Measurements from ENCODE around the gene BCL6B.
A peak's percentile ranks its signal among the peaks of the same experiment; 100 is the strongest.
"Not testable (repeated sequence)": the region's sequence is repeated elsewhere in the genome, so short reads cannot be mapped to it uniquely, and the experiment has no call there.

BCL6B gene

GRCh38 chr17:7029659-7030058, 6.8 kb downstream of the BCL6B start:
- no peak for DNase-seq

DNA sequence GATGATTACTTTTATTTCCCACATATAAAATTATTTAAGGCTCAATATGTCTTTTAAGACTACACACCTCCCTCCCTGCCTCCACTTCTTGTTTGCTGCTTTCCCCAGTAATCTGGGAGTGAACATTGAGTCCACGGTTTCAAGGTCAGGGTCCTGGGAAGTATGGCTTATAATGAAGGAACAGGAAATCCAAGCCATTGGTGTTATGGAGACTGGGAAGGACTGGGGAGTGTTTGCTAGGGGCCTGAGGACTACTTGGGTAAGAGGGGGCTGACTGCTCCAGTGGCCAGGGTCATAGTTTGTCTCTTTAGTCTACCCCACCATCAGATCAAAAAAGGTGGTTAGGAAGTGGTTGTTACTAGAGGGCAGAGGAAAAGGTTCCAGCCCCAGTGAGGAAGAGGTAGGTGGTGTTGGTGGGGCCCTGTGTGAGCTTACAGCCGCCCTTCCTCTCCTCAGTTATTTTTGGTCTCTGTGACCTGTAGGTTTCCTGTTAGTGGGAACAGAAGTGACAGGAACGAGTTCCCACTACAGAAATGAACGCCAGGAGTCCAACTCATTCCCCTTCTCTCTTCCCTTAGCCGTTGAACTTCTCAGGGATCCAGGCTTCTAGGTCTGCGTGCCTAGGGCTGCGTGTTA, 12.2 kb downstream of the BCL6B start:
- no peak for DNase-seq

GRCh38 chr17:7035591-7036368, 12.9 kb downstream of the BCL6B start, which contains the start of gene SLC16A13:
Gene SLC16A13 (plus strand): TSS chr17:7036015. CDS start chr17:7036383, 368 bp downstream.
- peak; percentile 98 for DNase-seq

GRCh38 chr17:7038025-7038862, 15.4 kb downstream of the BCL6B start:
- DNase-seq = no peak

GRCh38 chr17:7039832-7040231, 17.0 kb downstream of the BCL6B start:
- no peak for DNase-seq

DNA sequence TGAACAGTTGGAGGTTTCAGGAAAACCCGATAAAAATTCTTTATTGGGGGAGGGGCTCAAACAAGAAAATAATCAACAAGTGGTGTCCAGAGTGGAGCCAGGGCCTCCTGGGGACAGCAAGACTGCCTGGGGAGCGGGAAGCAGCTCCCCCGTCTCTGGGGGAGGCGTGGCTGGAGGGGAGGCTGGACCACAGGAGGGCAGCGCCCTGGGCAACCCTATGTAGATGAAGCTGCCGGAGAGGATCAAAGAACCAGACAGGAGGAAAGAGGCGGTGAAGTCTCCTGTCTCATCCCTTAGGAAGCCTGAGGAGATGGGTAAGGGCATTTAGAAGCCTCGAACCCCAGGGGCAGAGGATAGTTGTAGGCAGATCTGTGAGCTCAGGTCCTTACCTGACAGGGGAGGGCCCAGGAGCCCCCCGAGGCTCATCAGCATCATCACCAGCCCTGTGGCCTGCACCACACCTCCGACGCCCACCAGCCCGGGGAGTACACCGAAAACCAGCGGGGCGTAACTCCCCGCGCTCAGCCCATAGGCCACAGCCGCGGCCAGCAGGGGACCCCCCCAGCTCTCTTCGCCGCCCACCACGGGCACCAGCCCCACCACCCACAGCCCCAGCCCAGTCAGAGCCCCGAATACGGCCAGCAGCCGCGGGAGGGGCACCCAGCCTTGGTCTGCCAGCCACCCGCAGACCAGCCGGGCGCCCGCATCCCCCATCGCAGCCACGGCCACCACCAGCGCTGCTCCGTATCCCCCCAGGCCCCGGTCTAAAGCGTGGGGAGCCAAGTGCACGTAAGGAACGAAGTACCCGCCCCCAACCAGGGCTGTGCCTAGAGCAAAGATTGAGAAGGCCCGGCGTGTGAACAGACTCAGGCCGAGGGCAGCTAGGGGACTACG, 19.0 kb downstream of the BCL6B start:
- DNase-seq = no peak

- no peak for DNase-seq
Measured at GRCh38 chr17:7042501-7043181, 19.8 kb downstream of the BCL6B start.

- DNase-seq = no peak
Measured at GRCh38 chr17:7043182-7043496, 20.3 kb downstream of the BCL6B start.

DNA sequence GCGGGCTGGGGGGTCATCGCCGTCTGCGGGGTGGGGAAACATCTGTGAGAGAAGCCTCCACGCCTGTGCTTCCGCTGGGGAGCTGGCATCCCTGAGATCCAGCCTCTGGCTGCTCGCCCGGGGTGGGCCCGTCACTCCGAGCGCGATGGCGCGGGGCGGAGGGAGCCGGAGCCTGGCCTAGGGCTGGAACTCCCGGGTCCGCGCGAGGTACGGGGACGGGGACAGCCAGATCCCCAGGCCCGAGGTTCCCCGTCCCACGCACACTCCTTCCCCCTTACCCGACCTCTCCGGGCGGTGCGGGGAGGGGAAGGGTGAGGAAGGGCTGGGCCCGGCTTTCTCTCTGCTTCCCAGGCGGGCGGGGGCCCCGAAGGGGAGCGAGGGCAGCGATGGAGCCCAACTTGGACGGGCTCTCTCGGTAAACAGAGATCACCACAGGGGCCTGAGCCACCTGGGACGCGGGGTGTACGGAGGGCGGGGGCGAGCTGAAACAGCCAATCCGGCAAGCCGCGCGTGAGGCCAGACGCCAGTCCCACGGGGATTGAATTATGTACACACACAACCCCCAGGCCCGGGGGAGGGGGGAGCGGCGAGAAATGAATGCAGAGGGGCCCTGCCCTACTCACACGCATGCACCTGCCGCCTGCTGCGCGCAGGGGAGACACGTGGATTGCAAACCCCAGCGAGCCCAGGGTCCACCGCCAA, 20.8 kb downstream of the BCL6B start, which contains the start of gene SLC16A11:
TSS of gene SLC16A11 (minus strand) at position 596 of the 702 bp plus-strand sequence. CDS start at position 17, 579 bp downstream.
- peak; percentile 9 for DNase-seq

- DNase-seq = peak; percentile 34
Measured at GRCh38 chr17:7045492-7046126, 22.8 kb downstream of the BCL6B start.

DNA sequence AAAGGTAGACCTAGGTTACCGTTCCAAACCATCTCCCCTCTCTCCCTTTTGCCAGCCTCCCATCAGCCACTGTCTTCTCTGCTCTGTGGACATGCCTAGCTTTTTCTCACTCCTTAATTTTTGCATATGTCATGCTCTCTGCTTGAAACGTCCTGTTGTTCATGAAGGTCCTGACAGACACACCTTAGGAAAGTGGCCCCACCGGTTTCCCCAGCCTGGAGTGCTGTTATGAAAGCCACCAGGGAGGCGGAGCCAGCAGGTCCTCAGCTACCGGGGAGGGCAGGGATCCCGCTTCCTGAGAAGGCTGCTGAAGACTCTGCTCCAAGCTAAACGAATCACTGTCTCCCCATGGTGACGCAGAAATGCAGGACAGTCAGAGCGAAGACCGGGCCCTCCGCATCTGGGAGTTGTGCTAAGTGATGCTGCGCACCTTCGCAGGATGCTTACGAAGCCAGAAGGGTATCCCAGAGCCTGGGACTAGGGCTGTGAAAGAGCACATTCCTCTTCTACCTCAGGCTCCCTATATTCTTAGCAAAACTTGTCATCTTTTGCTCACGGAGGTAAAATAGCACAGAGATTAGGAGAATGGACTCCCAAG, 23.4 kb downstream of the BCL6B start:
- no peak for DNase-seq

- not testable (repeated sequence) for DNase-seq
Measured at GRCh38 chr17:7046725-7047397, 24.0 kb downstream of the BCL6B start.

DNA sequence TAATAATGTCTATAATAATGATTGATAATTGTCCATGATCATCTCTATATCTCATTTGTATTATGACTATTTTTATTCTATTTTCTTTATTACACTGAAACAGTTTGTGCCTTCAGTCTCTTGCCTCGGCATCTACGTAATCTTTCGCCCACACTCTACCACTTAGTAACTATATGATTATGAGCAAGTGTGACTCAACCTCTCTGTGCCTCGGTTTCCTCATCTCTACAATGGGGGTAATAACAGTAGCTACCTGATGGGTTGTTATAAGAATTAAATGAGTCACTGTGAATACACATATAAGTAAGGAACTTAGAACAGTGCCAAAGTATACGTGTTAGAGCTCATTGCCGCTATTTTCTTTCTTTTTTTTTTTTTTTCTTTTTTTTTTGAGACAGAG, 24.7 kb downstream of the BCL6B start:
- DNase-seq = no peak

DNA sequence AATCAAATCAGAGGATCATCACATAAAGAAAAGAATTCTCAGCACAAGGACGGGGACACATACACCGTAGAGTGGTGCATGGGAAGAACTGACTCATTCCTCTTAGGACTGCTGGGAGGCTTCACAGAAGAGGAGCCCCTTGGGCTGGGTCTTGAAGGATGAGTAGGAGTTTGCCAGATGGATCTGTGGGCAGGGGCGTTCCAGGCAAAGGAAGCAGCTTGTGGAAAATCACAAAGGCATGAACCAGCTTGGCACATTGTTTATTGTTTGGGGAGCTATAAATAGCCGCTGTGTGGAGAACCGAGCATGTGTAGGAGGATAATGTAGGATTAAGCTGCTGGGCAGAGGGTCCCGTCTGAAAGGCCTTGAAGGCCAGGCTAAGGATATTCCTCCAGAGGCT, 26.1 kb downstream of the BCL6B start:
- no peak for DNase-seq

DNA sequence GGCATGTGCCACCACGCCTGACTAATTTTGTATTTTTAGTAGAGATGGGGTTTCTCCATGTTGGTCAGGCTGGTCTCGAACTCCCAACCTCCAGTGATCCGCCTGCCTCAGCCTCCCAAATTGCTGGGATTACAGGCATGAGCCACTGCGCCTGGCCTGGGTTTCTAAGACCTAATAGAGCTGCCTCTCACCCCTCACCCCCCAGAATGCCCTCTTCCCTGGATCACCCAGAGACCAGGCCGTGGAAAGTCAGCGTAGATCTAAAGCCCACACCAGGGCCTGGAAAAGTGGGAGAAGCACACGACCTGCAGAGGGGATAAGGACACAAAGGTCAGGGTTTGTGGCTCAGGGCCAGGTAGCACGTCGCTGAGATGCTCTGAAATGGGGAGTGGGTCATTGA, 27.7 kb downstream of the BCL6B start:
- DNase-seq = not testable (repeated sequence)

- no peak for DNase-seq
Measured at GRCh38 chr17:7056386-7056785, 33.5 kb downstream of the BCL6B start.

GRCh38 chr17:7058831-7059447, 36.1 kb downstream of the BCL6B start:
- no peak for DNase-seq

GRCh38 chr17:7060165-7060891, 37.5 kb downstream of the BCL6B start:
- no peak for DNase-seq

Measured in NCI-H1694 (cell line).